GM18520 (cell line): Measurements from ENCODE around the gene ANXA10.
"Not testable (repeated sequence)": the region's sequence is repeated elsewhere in the genome, so short reads cannot be mapped to it uniquely, and the experiment has no call there.

Source experiments
- ATAC-seq: cut with Tn5 transposase; IDR thresholded peaks from one replicate; pipeline ENCODE4 v1.9.1; 2021; ENCODE audit not compliant: unreplicated experiment

ANXA10 gene

DNA sequence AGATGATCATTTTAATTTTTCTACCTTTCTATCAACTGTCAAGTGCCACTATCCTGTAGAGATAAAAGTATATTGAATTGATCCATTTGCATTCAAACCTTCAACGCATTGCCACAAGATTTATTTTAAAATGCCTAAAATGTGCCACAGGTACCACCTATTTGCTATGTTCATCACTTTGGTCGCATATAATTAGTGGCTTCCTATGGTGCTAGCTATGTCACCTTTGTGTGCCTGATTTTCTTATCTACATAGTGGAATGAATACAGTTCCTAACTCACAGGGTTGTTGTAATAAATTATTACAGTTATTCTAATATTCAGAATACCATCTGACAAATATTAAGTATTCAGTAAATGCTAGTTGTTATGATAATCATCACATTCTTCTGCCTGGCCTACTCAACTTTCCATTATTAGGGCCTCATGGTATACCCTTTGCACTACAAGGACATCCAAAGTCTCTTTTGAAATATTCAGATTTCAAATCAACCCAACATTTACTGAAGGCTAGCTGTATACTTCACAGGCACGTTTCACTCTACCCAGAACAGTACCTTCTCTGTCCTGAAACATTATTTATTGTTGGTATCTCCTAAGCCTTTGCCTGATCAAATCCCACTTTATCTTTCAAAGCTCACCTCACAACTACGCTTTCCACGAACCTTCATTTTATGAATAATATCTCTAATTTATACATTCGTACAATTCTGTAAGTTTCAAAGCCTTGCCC, 62.4 kb downstream of the ANXA10 start:
- no peak for ATAC-seq

GRCh38 chr4:168162604-168163003, 70.3 kb downstream of the ANXA10 start:
- ATAC-seq, result no peak

- ATAC-seq, result no peak
Measured at GRCh38 chr4:168163106-168163505, 70.8 kb downstream of the ANXA10 start.

GRCh38 chr4:168164045-168164444, 71.7 kb downstream of the ANXA10 start:
- no peak for ATAC-seq

GRCh38 chr4:168164915-168165548, 72.7 kb downstream of the ANXA10 start:
- no peak for ATAC-seq

DNA sequence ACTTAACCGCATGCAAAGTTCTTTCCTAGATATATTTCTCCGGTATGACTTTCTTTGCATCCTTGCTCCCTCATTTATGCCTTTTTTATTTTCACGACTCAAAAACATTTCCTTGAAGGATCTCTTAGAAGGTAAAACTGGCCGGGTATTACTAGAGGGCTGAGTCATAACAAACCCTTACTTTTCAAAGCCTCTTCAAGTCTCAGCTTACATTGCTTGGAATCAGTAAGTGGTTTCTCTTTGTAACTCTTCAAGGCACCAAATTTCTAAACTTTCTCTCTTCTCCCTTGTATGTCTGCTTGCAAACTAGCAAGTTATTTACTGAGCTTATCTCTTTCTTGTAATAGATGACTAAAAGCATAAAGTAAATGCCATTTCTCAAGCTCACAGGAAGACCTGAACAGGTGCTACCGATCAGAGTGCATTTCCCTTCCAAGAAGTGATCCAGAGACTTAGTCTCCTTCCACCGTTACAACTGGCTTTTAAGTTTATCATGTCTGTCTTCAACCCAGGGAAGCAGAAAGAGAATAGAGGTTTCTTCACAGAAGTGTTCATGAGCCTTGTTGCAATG, 75.5 kb downstream of the ANXA10 start:
- ATAC-seq, result peak; percentile 74

GRCh38 chr4:168174308-168174707, 82.0 kb downstream of the ANXA10 start:
- no peak for ATAC-seq

- ATAC-seq, result no peak
Measured at GRCh38 chr4:168177546-168178149, 85.3 kb downstream of the ANXA10 start.

- ATAC-seq, result no peak
Measured at GRCh38 chr4:168183717-168184571, 91.6 kb downstream of the ANXA10 start.

DNA sequence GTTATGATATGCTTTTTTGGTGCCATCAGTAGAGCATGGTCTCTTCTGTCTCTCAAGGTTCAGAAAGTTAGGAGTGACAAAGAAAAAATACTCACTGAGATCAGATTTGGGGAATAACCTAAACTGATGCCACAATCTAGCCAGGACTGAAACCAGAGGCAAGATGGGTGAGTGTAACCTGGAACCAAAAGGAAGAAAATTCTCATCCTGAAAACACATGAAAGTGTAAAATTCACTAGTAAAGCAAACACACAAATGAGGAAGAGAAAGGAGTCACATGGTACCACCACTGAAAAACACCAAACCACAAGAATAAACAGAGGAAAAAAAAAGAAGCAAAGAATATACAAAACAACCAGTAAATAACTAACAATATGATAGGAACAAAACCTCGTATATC, 96.4 kb downstream of the ANXA10 start:
- no peak for ATAC-seq

DNA sequence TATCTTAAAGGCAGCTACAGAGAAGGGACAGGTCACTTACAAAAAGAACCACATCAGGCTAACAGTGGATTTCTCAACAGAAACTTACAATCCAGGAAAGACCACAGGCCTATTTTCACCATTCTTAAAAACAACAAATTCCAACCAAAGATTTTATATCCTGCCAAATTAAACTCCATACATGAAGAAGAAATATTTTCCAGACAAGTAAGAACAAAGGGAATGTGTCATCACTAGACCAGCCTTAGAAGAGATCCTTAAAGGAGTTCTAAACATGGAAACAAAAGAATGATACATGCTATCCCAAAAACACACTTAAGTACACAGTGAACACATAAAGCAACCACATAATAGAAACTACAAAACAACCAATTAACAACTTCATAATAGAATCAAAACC, 105.6 kb downstream of the ANXA10 start:
- ATAC-seq, result no peak

- peak; percentile 60 for ATAC-seq
Measured at GRCh38 chr4:168199260-168199957, 107.1 kb downstream of the ANXA10 start.

DNA sequence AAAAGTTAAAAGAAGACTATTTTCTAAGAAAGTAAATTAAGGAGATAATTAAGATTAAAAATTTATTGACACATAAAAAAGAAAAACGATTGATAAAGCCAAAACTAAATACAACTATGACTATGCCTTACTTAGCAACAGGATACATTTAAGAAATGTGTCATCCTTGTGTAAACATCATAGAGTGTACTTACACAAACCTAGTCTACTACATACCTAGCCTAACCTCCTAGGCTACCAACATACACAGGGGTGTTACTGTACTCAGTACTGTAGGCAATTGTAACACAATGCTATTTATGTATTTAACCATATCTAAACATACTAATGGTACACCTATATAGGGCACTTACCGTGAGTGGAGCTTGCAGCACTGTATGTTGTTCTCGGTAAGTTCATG, 108.3 kb downstream of the ANXA10 start:
- no peak for ATAC-seq

DNA sequence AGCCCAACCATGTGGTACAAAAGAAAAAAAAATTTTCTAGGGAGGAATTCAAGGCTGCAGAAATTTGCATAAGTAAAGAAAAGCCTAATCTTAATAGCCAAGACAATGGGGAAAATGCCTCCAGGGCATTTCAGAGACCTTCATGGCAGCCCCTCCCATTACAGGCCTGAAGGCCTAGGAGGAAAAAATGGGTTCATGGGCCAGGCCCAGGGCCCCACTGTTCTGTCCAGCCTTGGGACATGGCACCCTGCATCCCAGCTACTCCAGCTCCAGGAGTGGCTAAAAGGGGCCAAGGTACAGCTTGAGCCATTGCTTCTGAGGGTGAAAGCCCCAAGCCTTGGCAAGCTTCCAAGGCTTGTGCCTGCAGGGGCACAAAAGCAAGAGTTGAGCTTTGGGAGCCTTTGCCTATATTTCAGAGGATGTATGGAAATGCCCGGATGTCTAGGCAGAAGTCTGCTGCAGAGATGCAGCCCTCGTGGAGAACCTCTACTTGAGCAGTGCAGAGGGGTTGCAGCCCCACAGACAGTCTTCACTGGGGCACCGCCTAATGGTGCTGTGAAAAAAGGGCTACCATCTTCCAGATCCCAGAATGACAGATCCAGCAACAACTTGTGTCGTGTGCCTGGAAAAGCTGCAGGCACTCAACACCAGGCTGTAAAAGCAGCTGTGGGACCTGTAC, 111.0 kb downstream of the ANXA10 start:
- no peak for ATAC-seq

- no peak for ATAC-seq
Measured at GRCh38 chr4:168208957-168209614, 116.7 kb downstream of the ANXA10 start.

DNA sequence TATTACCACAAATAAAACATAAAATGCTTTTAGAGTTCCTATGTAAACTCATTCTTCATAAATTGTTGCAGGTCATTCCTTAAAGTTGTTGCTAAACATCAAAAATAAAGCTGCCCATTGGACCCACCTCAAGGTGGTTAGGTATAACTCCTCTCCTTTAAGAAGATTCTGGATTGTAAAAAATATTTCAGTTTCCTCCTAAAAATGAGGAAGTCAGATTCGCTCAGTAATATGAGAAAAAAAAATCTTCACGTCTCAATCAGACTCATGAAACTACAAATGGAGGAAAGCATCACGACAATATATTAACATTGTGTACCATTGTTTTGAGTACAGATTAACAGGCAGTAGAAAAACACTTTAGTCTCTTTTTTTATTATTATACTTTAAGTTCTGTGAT, 120.3 kb downstream of the ANXA10 start:
- no peak for ATAC-seq

- not testable (repeated sequence) for ATAC-seq
Measured at GRCh38 chr4:168213511-168213910, 121.2 kb downstream of the ANXA10 start.

DNA sequence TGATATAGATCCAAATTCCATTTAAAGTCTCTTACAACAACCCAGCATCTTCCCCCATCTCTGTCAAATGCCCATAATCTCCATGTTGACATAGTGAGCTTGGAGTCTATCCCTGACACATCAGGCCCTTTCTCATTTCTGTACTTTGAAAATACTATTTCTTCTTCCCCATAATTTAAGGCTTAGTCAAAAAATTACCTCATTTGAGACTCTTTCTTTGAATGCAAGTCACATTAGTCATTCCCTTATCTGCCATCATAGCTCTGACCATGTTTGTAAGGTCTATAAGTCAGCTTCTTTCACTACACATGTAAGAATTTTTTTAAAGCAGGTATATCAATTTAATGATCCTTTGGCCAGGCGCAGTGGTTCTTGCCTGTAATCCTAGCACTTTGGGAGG, 126.3 kb downstream of the ANXA10 start:
- no peak for ATAC-seq

GRCh38 chr4:168220893-168221292, 128.6 kb downstream of the ANXA10 start:
- no peak for ATAC-seq
